Lung (tissue), 12 donors: ENCODE results near the gene APBA2. TPM values are rescaled to one million over a fixed set of nuclear protein-coding genes. Genes with fewer than 3 reads are reported as not detected.

Experiments
- ATAC-seq: fragments of 200-7000 bp; cut with Tn5 transposase; one replicate; pipeline ENCODE4 v1.9.1; 2020; ENCODE audit warnings: moderate number of reproducible peaks; ENCODE audit not compliant: insufficient read depth, low FRiP score
- DNase-seq, 3 donors: peaks; one replicate each; pipeline ENCODE4 v3.0.0-alpha.2; 2013 to 2017
- H3K27ac ChIP-seq, 2 donors: one replicate each; pipeline ENCODE4 v1.5.1; 2013; ENCODE audit warnings: mild to moderate bottlenecking in 2 of 2, moderate library complexity in 2 of 2, control low read depth in 1 of 2, inconsistent platforms in 1 of 2, low read depth in 1 of 2, low read length in 1 of 2
- H3K27me3 ChIP-seq, 3 donors: one replicate each; pipeline ENCODE4 v1.5.1; 2013; ENCODE audit warnings: low read length in 2 of 3; ENCODE audit not compliant: control insufficient read depth in 3 of 3, insufficient read depth in 3 of 3
- H3K36me3 ChIP-seq, 4 donors: one replicate each; pipeline ENCODE4 v1.5.1; 2013; ENCODE audit warnings: low read length in 4 of 4, mild to moderate bottlenecking in 1 of 4, moderate library complexity in 1 of 4; ENCODE audit not compliant: control insufficient read depth in 4 of 4, insufficient read depth in 4 of 4
- H3K4me1 ChIP-seq, 5 donors: one replicate each; pipeline ENCODE4 v1.5.1; 2013; ENCODE audit warnings: low read length in 5 of 5, mild to moderate bottlenecking in 2 of 5, moderate library complexity in 1 of 5; ENCODE audit not compliant: control insufficient read depth in 5 of 5, insufficient read depth in 5 of 5
- H3K4me3 ChIP-seq: one replicate; pipeline ENCODE4 v1.5.1; 2013; ENCODE audit warnings: mild to moderate bottlenecking, control low read depth, moderate library complexity
- H3K9ac ChIP-seq, 2 donors: one replicate each; pipeline ENCODE4 v1.5.1; 2013; ENCODE audit warnings: low read length in 2 of 2, control low read depth in 1 of 2; ENCODE audit not compliant: insufficient read depth in 1 of 2
- H3K9me3 ChIP-seq, 4 donors: one replicate each; pipeline ENCODE4 v1.5.1; 2013; ENCODE audit warnings: low read length in 3 of 4, mild to moderate bottlenecking in 1 of 4, moderate library complexity in 1 of 4; ENCODE audit not compliant: control insufficient read depth in 4 of 4, insufficient read depth in 3 of 4
- CTCF ChIP-seq: IDR thresholded peaks from 2 replicates; pipeline ENCODE4 v1.5.1; 2012; ENCODE audit warnings: mild to moderate bottlenecking; ENCODE audit errors: control extremely low read depth, extremely low read depth
- WGBS, 2 donors: extraction: QIAGEN DNeasy Blood & Tissue Kit; methylation state at CpG; one replicate each; pipeline ENCODE4 v1.1.7; 2013; 5-methylcytosine and 5-hydroxymethylcytosine counted together
- polyA plus RNA-seq, 2 donors: library from polyadenylated mRNA; stranded (reverse); fragments of 200-250 nt; gene quantifications; one replicate each; pipeline ENCODE4 v1.2.1, GENCODE V29; 2013
- total RNA-seq, 2 donors: library from RNA; depleted of rRNA in 1 of 2; stranded (reverse); fragments of >200 nt in 1 of 2; gene quantifications; one replicate each; pipeline ENCODE4 v1.2.1, GENCODE V29; 2014 to 2021
- donor health status: control.
- donor health status: control.
- donor health status: Bipolar disorder and iron deficiency.
- donor health status: healthy.
- donor health status: DM: yes; HTN: yes; CAD: no.

The APBA2 gene
- total and polyA plus RNA-seq, 4 donors: 1.6 to 18.3 (median 4.5) TPM

DNA sequence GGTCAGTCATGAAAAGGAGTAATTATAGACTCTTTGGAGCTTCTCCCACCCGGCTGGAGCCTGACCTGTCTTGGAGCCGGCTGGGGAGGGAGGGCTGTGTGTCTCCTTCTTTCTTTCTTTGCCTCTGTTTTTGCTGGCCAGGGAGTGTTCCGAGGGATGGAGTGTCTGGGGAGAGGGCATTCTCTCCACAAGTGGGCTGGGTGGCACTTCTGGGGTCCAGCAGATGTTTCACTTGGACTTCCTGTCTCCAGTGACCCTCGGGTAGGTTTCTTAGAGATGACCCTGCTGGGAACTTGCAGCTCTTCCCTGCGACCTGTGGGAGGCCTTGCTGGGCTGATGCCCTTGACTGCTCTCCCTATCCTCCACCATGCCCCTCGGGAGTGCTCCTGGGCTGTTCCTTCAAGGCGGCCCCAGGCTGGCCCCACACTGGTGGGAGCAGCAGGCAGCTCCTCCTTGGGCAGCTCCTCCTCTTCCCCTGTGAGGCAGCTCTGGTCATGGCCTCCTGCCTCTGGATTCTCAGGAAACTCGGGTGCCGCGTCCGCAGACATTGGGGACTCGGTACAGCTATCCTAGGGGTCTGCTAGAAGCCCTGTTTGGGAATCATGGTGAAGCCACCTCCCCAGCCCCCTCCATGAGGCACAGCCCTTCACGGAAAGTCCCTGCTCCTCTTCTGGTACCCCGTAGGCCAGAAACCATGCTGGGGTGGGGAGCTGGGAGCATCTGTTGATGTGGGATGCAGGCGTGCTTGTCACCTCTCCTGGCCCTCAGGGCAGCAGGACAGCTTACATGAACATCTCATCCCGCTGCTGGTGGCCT lies 44.9 kb downstream of the APBA2 start:
- H3K4me3 ChIP-seq: no peak overlapping the region
- TF ChIP-seq CTCF: no peak
- peaks cover 0 to 2% (median 0%) of the 10 kb centered on the region in 4 donors for H3K9me3 ChIP-seq
- H3K9ac ChIP-seq: no peak overlapping the region
- no peaks in the 10 kb centered on the region for H3K27me3 ChIP-seq
- no peak for ATAC-seq
- no peaks in the 10 kb centered on the region for H3K36me3 ChIP-seq
- H3K27ac ChIP-seq: no peak overlapping the region
- 89 to 90% methylated on average over 16 of the region's 16 CpGs for WGBS, 2 donors
- DNase-seq: no peak
- no peaks in the 10 kb centered on the region for H3K4me1 ChIP-seq

- Histone ChIP-seq H3K4me3 (no peak overlapping the region), H3K9ac (no peak overlapping the region), H3K9me3 (peaks cover 0 to 2% (median 0%) of the 10 kb centered on the region in 4 donors), H3K27me3 (no peaks in the 10 kb centered on the region), H3K4me1 (no peaks in the 10 kb centered on the region), H3K27ac (no peak overlapping the region), H3K36me3 (no peaks in the 10 kb centered on the region)
- 89 to 92% methylated on average over 4 of the region's 4 CpGs for WGBS, 2 donors
- DNase-seq: no peak
- no peak for ATAC-seq
- no peak for TF ChIP-seq CTCF
Observed at GRCh38 chr15:28931828-28932227, 46.1 kb downstream of the APBA2 start.

GRCh38 chr15:28932361-28932760 lies 46.6 kb downstream of the APBA2 start:
- WGBS, 2 donors: 85 to 86% methylated on average over 4 of the region's 4 CpGs

More at GRCh38 chr15:28932361-28932760, 46.6 kb downstream of the APBA2 start:
- ATAC-seq: no peak
- DNase-seq: no peak
- Histone ChIP-seq H3K4me3 (no peak overlapping the region), H3K4me1 (no peaks in the 10 kb centered on the region), H3K9ac (no peak overlapping the region), H3K27ac (no peak overlapping the region), H3K36me3 (no peaks in the 10 kb centered on the region), H3K27me3 (no peaks in the 10 kb centered on the region), H3K9me3 (peaks cover 0 to 2% (median 0%) of the 10 kb centered on the region in 4 donors)
- TF ChIP-seq CTCF: no peak
